ENCODE results near the gene GDPD1.
A peak's percentile ranks its signal among the peaks of the same experiment; 100 is the strongest.
"Not testable (repeated sequence)": the region's sequence is repeated elsewhere in the genome, so short reads cannot be mapped to it uniquely, and the experiment has no call there.

The GDPD1 gene

GRCh38 chr17:59193336-59193862, 26.9 kb upstream of the GDPD1 start:
- H3K9me3 ChIP-seq (ENCODE audit: control insufficient read depth, insufficient read depth, low read length) = no peaks in the 10 kb centered on the region
- no peaks in the 10 kb centered on the region for H3K27me3 ChIP-seq (ENCODE audit: control insufficient read depth, insufficient read depth, low read length)
- no peak overlapping the region for H3K9ac ChIP-seq (ENCODE audit: low read depth, low read length)
- H3K36me3 ChIP-seq (ENCODE audit: control insufficient read depth, insufficient read depth, low read length) = peaks cover 15% of the 10 kb centered on the region
- H3K4me3 ChIP-seq (ENCODE audit: low read depth, low read length) = no peak overlapping the region
- H3K4me1 ChIP-seq (ENCODE audit: control insufficient read depth, insufficient read depth, low read length) = no peaks in the 10 kb centered on the region

- no peaks in the 10 kb centered on the region for H3K4me1 ChIP-seq (ENCODE audit: control insufficient read depth, insufficient read depth, low read length)
- no peaks in the 10 kb centered on the region for H3K27me3 ChIP-seq (ENCODE audit: control insufficient read depth, insufficient read depth, low read length)
- H3K9me3 ChIP-seq (ENCODE audit: control insufficient read depth, insufficient read depth, low read length) = no peaks in the 10 kb centered on the region
- H3K36me3 ChIP-seq (ENCODE audit: control insufficient read depth, insufficient read depth, low read length) = peaks cover 19% of the 10 kb centered on the region
- H3K9ac ChIP-seq (ENCODE audit: low read depth, low read length) = no peak overlapping the region
- no peak overlapping the region for H3K4me3 ChIP-seq (ENCODE audit: low read depth, low read length)
Observed at GRCh38 chr17:59199398-59199797, 20.9 kb upstream of the GDPD1 start.

- peaks cover 13% of the 10 kb centered on the region for H3K36me3 ChIP-seq (ENCODE audit: control insufficient read depth, insufficient read depth, low read length)
- H3K4me3 ChIP-seq (ENCODE audit: low read depth, low read length) = no peak overlapping the region
- H3K4me1 ChIP-seq (ENCODE audit: control insufficient read depth, insufficient read depth, low read length) = no peaks in the 10 kb centered on the region
- no peaks in the 10 kb centered on the region for H3K9me3 ChIP-seq (ENCODE audit: control insufficient read depth, insufficient read depth, low read length)
- H3K9ac ChIP-seq (ENCODE audit: low read depth, low read length) = no peak overlapping the region
- no peaks in the 10 kb centered on the region for H3K27me3 ChIP-seq (ENCODE audit: control insufficient read depth, insufficient read depth, low read length)
Observed at GRCh38 chr17:59202320-59202719, 18.0 kb upstream of the GDPD1 start.

DNA sequence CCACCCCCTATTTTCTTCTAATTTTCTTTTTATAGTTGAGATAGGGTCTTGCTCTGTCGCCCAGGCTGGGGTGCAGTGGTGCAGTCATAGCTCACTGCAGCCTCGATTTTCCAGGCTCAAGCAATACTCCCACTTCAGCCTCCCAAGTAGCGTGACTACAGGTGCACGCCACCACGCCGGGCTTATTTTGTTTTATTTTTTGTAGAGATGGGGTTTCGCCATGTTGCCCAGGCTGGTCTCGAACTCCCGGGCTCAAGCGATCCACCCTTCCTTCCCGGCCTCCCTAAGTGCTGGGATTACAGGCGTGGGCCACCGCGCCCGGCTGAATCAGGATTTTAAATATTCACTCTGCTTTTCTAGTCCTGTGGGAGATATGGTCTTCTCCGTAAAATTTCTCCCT, 941 bp upstream of the GDPD1 start:
- peak overlapping the region; percentile 79 for H3K4me3 ChIP-seq (ENCODE audit: low read depth, low read length)
- H3K9me3 ChIP-seq (ENCODE audit: control insufficient read depth, insufficient read depth, low read length) = no peaks in the 10 kb centered on the region
- H3K4me1 ChIP-seq (ENCODE audit: control insufficient read depth, insufficient read depth, low read length) = no peaks in the 10 kb centered on the region
- peaks cover 3% of the 10 kb centered on the region for H3K27me3 ChIP-seq (ENCODE audit: control insufficient read depth, insufficient read depth, low read length)
- H3K36me3 ChIP-seq (ENCODE audit: control insufficient read depth, insufficient read depth, low read length) = no peaks in the 10 kb centered on the region
- H3K9ac ChIP-seq (ENCODE audit: low read depth, low read length) = no peak overlapping the region

GRCh38 chr17:59219992-59220327, 351 bp upstream of the GDPD1 start:
- Histone ChIP-seq H3K27me3 (ENCODE audit: control insufficient read depth, insufficient read depth, low read length) (peaks cover 3% of the 10 kb centered on the region), H3K36me3 (ENCODE audit: control insufficient read depth, insufficient read depth, low read length) (no peaks in the 10 kb centered on the region), H3K4me1 (ENCODE audit: control insufficient read depth, insufficient read depth, low read length) (no peaks in the 10 kb centered on the region), H3K9me3 (ENCODE audit: control insufficient read depth, insufficient read depth, low read length) (no peaks in the 10 kb centered on the region), H3K4me3 (ENCODE audit: low read depth, low read length) (peak overlapping the region; percentile 79), H3K9ac (ENCODE audit: low read depth, low read length) (peak overlapping the region; percentile 41)

- Histone ChIP-seq H3K27me3 (ENCODE audit: control insufficient read depth, insufficient read depth, low read length) (peaks cover 3% of the 10 kb centered on the region), H3K36me3 (ENCODE audit: control insufficient read depth, insufficient read depth, low read length) (no peaks in the 10 kb centered on the region)
Observed at GRCh38 chr17:59221159-59221847, 992 bp downstream of the GDPD1 start.

DNA sequence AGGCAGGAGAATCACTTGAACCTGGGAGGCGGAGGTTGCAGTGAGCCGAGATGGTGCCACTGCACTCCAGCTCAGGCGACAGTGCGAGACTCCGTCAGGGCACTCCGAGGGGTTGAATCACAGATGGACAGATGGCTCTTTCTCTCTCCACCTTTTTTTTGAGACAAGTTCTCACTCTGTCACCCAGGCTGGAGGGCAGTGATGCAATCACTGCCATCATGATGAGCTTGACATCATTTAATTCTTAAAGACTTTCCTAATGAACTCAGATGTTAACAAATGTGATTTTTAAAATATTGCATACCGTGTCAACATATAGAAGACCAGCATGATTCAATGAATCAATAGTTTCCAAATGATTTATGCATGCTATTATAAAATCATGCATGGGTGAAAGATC, 3.5 kb downstream of the GDPD1 start:
- no peaks in the 10 kb centered on the region for H3K9me3 ChIP-seq (ENCODE audit: control insufficient read depth, insufficient read depth, low read length)

More at GRCh38 chr17:59221159-59221847, 992 bp downstream of the GDPD1 start:
- peak overlapping the region; percentile 63 for H3K9ac ChIP-seq (ENCODE audit: low read depth, low read length)
- H3K4me1 ChIP-seq (ENCODE audit: control insufficient read depth, insufficient read depth, low read length) = no peaks in the 10 kb centered on the region
- H3K9me3 ChIP-seq (ENCODE audit: control insufficient read depth, insufficient read depth, low read length) = no peaks in the 10 kb centered on the region
- peak overlapping the region; percentile 79 for H3K4me3 ChIP-seq (ENCODE audit: low read depth, low read length)

GRCh38 chr17:59228588-59228987, 8.3 kb downstream of the GDPD1 start:
- not testable (repeated sequence) for H3K27me3 ChIP-seq (ENCODE audit: control insufficient read depth, insufficient read depth, low read length); H3K9me3 ChIP-seq (ENCODE audit: control insufficient read depth, insufficient read depth, low read length); H3K9ac ChIP-seq (ENCODE audit: low read depth, low read length); H3K4me3 ChIP-seq (ENCODE audit: low read depth, low read length); H3K36me3 ChIP-seq (ENCODE audit: control insufficient read depth, insufficient read depth, low read length); H3K4me1 ChIP-seq (ENCODE audit: control insufficient read depth, insufficient read depth, low read length)

More for the DNA sequence above, 3.5 kb downstream of the GDPD1 start:
- Histone ChIP-seq H3K9ac (ENCODE audit: low read depth, low read length) (no peak overlapping the region), H3K4me3 (ENCODE audit: low read depth, low read length) (no peak overlapping the region), H3K27me3 (ENCODE audit: control insufficient read depth, insufficient read depth, low read length) (peaks cover 3% of the 10 kb centered on the region), H3K36me3 (ENCODE audit: control insufficient read depth, insufficient read depth, low read length) (no peaks in the 10 kb centered on the region), H3K4me1 (ENCODE audit: control insufficient read depth, insufficient read depth, low read length) (no peaks in the 10 kb centered on the region)

DNA sequence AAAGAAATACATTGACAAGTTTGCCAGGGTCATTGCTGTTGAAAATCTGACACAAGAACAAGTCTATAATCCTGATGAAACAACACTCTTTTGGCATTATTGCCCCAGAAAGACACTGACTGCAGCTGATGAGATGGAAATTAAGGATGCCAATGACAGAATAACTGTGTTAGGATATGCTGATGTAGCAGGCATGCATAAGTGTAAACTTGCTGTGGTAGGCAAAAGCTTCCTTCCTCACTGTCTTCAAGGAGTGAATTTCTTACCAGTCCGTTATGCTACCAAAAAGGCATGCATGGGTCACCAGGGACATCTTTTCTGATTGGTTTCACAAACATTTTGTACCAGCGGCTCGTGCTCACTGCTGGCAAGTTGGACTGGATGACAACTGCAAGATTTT, 10.5 kb downstream of the GDPD1 start:
- H3K36me3 ChIP-seq (ENCODE audit: control insufficient read depth, insufficient read depth, low read length) = no peaks in the 10 kb centered on the region
- no peaks in the 10 kb centered on the region for H3K9me3 ChIP-seq (ENCODE audit: control insufficient read depth, insufficient read depth, low read length)
- H3K4me1 ChIP-seq (ENCODE audit: control insufficient read depth, insufficient read depth, low read length) = no peaks in the 10 kb centered on the region
- H3K27me3 ChIP-seq (ENCODE audit: control insufficient read depth, insufficient read depth, low read length) = no peaks in the 10 kb centered on the region
- H3K4me3 ChIP-seq (ENCODE audit: low read depth, low read length) = no peak overlapping the region
- H3K9ac ChIP-seq (ENCODE audit: low read depth, low read length) = no peak overlapping the region

DNA sequence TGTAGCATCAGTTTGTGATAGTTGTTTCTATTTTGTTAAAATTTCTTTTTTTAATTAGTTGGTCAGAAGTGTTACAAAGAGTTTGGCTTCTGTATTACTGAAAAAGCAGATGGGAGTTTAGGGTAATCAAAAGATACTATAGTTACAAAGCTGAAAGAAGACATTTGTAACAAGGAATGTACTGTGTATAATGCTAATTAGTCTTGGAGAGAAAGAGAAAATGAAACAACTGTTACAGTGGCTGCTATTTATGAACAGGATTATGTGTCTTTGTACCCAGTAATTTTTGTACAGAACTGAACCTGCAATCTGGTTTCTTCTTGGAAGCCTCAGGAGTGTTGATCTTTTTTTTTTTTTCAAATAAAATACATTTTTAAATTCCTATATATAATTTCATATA, 14.3 kb downstream of the GDPD1 start:
- H3K4me3 ChIP-seq (ENCODE audit: low read depth, low read length) = no peak overlapping the region
- no peaks in the 10 kb centered on the region for H3K4me1 ChIP-seq (ENCODE audit: control insufficient read depth, insufficient read depth, low read length)
- H3K27me3 ChIP-seq (ENCODE audit: control insufficient read depth, insufficient read depth, low read length) = no peaks in the 10 kb centered on the region
- no peaks in the 10 kb centered on the region for H3K36me3 ChIP-seq (ENCODE audit: control insufficient read depth, insufficient read depth, low read length)
- H3K9me3 ChIP-seq (ENCODE audit: control insufficient read depth, insufficient read depth, low read length) = no peaks in the 10 kb centered on the region
- no peak overlapping the region for H3K9ac ChIP-seq (ENCODE audit: low read depth, low read length)

DNA sequence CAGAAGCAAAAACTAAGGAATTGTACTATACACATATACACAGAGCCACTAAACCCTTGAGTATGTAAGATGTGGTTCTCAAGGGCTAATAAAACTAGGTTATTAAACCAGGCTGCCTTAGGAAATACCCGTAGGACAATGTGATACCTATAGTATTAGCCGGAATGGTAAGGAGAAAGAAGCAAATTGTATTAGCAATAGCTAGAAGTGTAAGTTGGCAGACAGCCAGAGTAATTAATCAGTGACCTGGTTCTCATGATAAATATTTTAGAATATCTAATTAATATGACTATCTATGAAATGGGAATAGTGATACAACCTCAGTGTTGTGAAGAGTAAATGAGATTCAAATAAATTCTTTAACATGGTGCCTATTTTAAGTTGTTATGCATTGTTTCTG, 18.6 kb downstream of the GDPD1 start:
- no peak overlapping the region for H3K4me3 ChIP-seq (ENCODE audit: low read depth, low read length)
- H3K4me1 ChIP-seq (ENCODE audit: control insufficient read depth, insufficient read depth, low read length) = no peaks in the 10 kb centered on the region
- H3K9me3 ChIP-seq (ENCODE audit: control insufficient read depth, insufficient read depth, low read length) = no peaks in the 10 kb centered on the region
- no peaks in the 10 kb centered on the region for H3K27me3 ChIP-seq (ENCODE audit: control insufficient read depth, insufficient read depth, low read length)
- no peaks in the 10 kb centered on the region for H3K36me3 ChIP-seq (ENCODE audit: control insufficient read depth, insufficient read depth, low read length)
- H3K9ac ChIP-seq (ENCODE audit: low read depth, low read length) = no peak overlapping the region

DNA sequence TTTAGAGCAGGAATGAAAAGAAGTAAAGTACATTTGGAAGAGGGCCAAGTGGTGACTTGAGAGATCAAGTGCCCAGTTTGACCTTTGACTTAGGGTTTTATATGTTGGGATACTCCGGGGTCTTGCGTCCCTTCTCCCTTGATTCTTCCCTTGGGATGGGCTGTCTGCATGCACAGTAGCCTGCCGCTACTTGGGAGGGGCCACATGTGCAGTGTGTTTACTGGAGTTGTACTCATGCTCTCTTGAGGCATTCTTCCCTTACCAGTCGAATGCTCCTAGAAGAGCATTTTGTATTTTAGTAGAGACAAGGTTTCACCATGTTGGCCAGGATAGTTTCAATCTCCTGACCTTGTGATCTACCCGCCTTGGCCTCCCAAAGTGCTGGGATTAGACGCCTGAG, 23.8 kb downstream of the GDPD1 start:
- Histone ChIP-seq H3K4me3 (ENCODE audit: low read depth, low read length) (no peak overlapping the region), H3K36me3 (ENCODE audit: control insufficient read depth, insufficient read depth, low read length) (no peaks in the 10 kb centered on the region), H3K27me3 (ENCODE audit: control insufficient read depth, insufficient read depth, low read length) (no peaks in the 10 kb centered on the region), H3K9ac (ENCODE audit: low read depth, low read length) (no peak overlapping the region), H3K4me1 (ENCODE audit: control insufficient read depth, insufficient read depth, low read length) (no peaks in the 10 kb centered on the region), H3K9me3 (ENCODE audit: control insufficient read depth, insufficient read depth, low read length) (no peaks in the 10 kb centered on the region)
